Neural cell (in vitro differentiated cells): ENCODE results near the gene NACA. TPM values are rescaled to one million over a fixed set of nuclear protein-coding genes. Genes with fewer than 3 reads are reported as not detected.
"Not testable (repeated sequence)": the region's sequence is repeated elsewhere in the genome, so short reads cannot be mapped to it uniquely, and the experiment has no call there.

Experiments
- H2AFZ ChIP-seq: fragments of 200-600, 300-800 bp; sonication (generic), shearing (Covaris generic); 2 replicates; pipeline ENCODE4 v1.6.0; 2014; ENCODE audit warnings: low read depth, mild to moderate bottlenecking, antibody characterized with exemption, low read length, moderate library complexity
- H3F3A ChIP-seq: fragments of 200-600 bp; shearing (Covaris generic); 2 replicates; pipeline ENCODE4 v1.6.1; 2016; ENCODE audit warnings: mild to moderate bottlenecking, moderate library complexity, mixed read lengths, antibody characterized with exemption, low read length; ENCODE audit not compliant: insufficient read depth, poor library complexity, severe bottlenecking
- H3K27ac ChIP-seq: fragments of 200-600, 300-800 bp; sonication (generic), shearing (Covaris generic); 2 replicates; pipeline ENCODE4 v1.5.1; 2014; ENCODE audit warnings: mild to moderate bottlenecking, low read length, moderate library complexity
- H3K27me3 ChIP-seq: fragments of 300-800, 200-600 bp; sonication (generic), shearing (Covaris generic); 2 replicates; pipeline ENCODE4 v1.6.0; 2014; ENCODE audit warnings: mild to moderate bottlenecking, low read depth, low read length, moderate library complexity; ENCODE audit not compliant: insufficient read depth
- H3K36me3 ChIP-seq: fragments of 300-800, 200-600 bp; sonication (generic), shearing (Covaris generic); 2 replicates; pipeline ENCODE4 v1.5.1; 2014; ENCODE audit warnings: mild to moderate bottlenecking, antibody characterized with exemption, low read length, moderate library complexity; ENCODE audit not compliant: insufficient read depth
- H3K4me2 ChIP-seq: fragments of 300-800, 200-600 bp; sonication (generic), shearing (Covaris generic); 2 replicates; pipeline ENCODE4 v1.6.0; 2014; ENCODE audit warnings: mild to moderate bottlenecking, low read length
- H3K4me3 ChIP-seq: fragments of 300-800, 200-600 bp; sonication (generic), shearing (Covaris generic); 2 replicates; pipeline ENCODE4 v1.5.1; 2014; ENCODE audit warnings: mild to moderate bottlenecking, low read length, moderate library complexity
- H3K79me2 ChIP-seq: fragments of 200-600 bp; shearing (Covaris generic); replicated peaks from 2 replicates; pipeline ENCODE4 v1.6.0; 2014; ENCODE audit warnings: mild to moderate bottlenecking, low read length, moderate library complexity; ENCODE audit not compliant: insufficient read depth
- H3K9ac ChIP-seq: fragments of 300-800, 200-600 bp; sonication (generic), shearing (Covaris generic); 2 replicates; pipeline ENCODE4 v1.6.1; 2016; ENCODE audit warnings: mild to moderate bottlenecking, low read length, mixed read lengths
- H3K9me2 ChIP-seq: fragments of 200-600 bp; shearing (Covaris generic); 2 replicates; pipeline ENCODE4 v1.6.1; 2016; ENCODE audit warnings: mild to moderate bottlenecking, low read length, mixed read lengths; ENCODE audit not compliant: insufficient read depth
- H3K9me3 ChIP-seq: fragments of 200-600, 300-800 bp; sonication (generic), shearing (Covaris generic); 2 replicates; pipeline ENCODE4 v1.6.1; 2016; ENCODE audit warnings: mild to moderate bottlenecking, mixed run types, low read length, moderate library complexity, mixed read lengths
- H4K20me1 ChIP-seq: fragments of 200-600 bp; shearing (Covaris generic); 2 replicates; pipeline ENCODE4 v1.6.1; 2016; ENCODE audit warnings: mild to moderate bottlenecking, mixed run types; ENCODE audit not compliant: insufficient read depth
- CTCF ChIP-seq: fragments of 450-650 bp; IDR thresholded peaks from 2 replicates; pipeline ENCODE4 v1.5.1; 2014; ENCODE audit warnings: antibody characterized with exemption, mild to moderate bottlenecking, moderate library complexity; ENCODE audit not compliant: poor library complexity, severe bottlenecking
- EP300 ChIP-seq: fragments of 450-650 bp; conservative IDR thresholded peaks from 2 replicates; pipeline ENCODE4 v1.6.1; 2014; ENCODE audit warnings: antibody characterized with exemption, mild to moderate bottlenecking, moderate library complexity; ENCODE audit not compliant: poor library complexity, severe bottlenecking
- EZH2 ChIP-seq: fragments of 200-600, 300-800 bp; shearing (Covaris generic), sonication (generic); IDR thresholded peaks from 2 replicates; pipeline ENCODE4 v1.6.1; 2014; ENCODE audit warnings: antibody characterized with exemption, low read length, borderline replicate concordance, mild to moderate bottlenecking; ENCODE audit not compliant: insufficient read depth, poor library complexity, severe bottlenecking
- MXI1 ChIP-seq: fragments of 450-650 bp; conservative IDR thresholded peaks from 2 replicates; pipeline ENCODE4 v1.6.1; 2014; ENCODE audit warnings: antibody characterized with exemption, mild to moderate bottlenecking; ENCODE audit not compliant: poor library complexity, severe bottlenecking
- POLR2AphosphoS5 ChIP-seq: IDR thresholded peaks from 2 replicates; pipeline ENCODE4 v1.6.1; 2012
- RAD21 ChIP-seq: fragments of 450-650 bp; conservative IDR thresholded peaks from 2 replicates; pipeline ENCODE4 v1.6.1; 2014; ENCODE audit warnings: antibody characterized with exemption, mild to moderate bottlenecking, moderate library complexity
- REST ChIP-seq: IDR thresholded peaks from 2 replicates; pipeline ENCODE4 v1.6.1; 2012; ENCODE audit warnings: borderline replicate concordance
- SMC3 ChIP-seq: fragments of 450-650 bp; conservative IDR thresholded peaks from 2 replicates; pipeline ENCODE4 v1.6.1; 2014; ENCODE audit warnings: antibody characterized with exemption, mild to moderate bottlenecking, moderate library complexity; ENCODE audit not compliant: poor library complexity
- TAF1 ChIP-seq: IDR thresholded peaks from 2 replicates; pipeline ENCODE4 v1.6.1; 2012; ENCODE audit warnings: low read depth
- polyA plus RNA-seq: library from polyadenylated mRNA; depleted of rRNA; stranded (reverse); fragments of >200 nt; gene quantifications from 2 replicates; pipeline ENCODE4 v1.2.3, GENCODE V29; 2014

NACA gene
- polyA plus RNA-seq, 1 donor from 2014 or later, result 1,797 TPM

GRCh38 chr12:56753566-56753965, 28.5 kb upstream of the NACA start:
- no peaks in the 10 kb centered on the region for H4K20me1 ChIP-seq
- no peaks in the 10 kb centered on the region for H3F3A ChIP-seq
- no peaks in the 10 kb centered on the region for H3K36me3 ChIP-seq
- no peak overlapping the region for H3K4me3 ChIP-seq
- H3K79me2 ChIP-seq, result no peaks in the 10 kb centered on the region
- no peaks in the 10 kb centered on the region for H3K9me3 ChIP-seq
- TF ChIP-seq TAF1, result no peak
- TF ChIP-seq EZH2, result no peak
- TF ChIP-seq CTCF, result no peak
- no peak for TF ChIP-seq RAD21
- no peak for TF ChIP-seq REST
- H3K9ac ChIP-seq, result no peak overlapping the region
- no peaks in the 10 kb centered on the region for H3K9me2 ChIP-seq
- no peak overlapping the region for H3K4me2 ChIP-seq
- no peaks in the 10 kb centered on the region for H3K27me3 ChIP-seq
- H3K27ac ChIP-seq, result no peak overlapping the region
- no peak overlapping the region for H2AFZ ChIP-seq

DNA sequence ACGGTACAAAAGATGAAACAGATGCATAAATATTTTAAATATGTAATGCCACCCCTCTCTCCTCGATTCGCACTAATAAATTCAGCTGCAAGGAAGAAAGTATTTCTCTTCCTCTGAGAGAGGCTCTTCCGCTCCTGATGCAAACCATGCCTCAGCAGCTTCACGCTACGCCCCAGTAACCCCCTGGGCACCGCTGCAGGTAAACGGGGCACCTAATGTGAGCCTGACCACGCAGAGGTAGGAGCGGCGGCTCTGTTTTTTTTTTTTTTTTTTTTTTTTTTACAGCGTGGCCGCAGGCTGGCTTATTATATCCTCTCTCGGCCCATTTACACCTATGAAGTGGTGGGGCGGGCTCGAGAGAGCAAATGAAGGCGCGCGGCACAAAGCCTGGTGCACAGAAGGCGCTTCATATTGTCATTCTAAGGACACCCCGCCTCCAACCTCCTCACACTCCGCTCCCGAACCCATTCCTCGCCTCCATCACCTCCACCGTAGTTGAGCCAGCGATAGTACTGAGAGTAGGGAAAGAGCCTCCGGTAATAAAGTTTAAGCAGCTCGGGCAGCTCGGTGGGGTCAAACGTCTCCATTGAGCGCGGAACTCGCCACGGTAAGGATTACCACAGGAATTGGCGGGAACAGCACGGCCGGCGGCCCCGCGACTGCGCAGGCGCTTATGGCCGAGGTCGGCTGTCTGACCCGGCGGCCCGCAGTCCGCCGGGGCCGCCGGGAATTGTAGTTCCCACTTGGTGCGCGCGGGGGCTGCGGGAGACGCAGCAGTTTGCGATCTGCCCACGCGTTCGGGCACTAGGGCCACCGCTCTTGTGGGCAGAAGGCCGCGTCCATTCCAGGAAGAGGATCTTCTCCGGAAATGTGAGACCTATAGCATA, 26.9 kb upstream of the NACA start, which contains the start of gene PRIM1:
TSS of gene PRIM1 (minus strand) at position 612 of the 887 bp plus-strand sequence. CDS start at position 587, 25 bp downstream.
- H3K36me3 ChIP-seq, result no peaks in the 10 kb centered on the region
- no peaks in the 10 kb centered on the region for H3K79me2 ChIP-seq
- peak within 1 kb of the TSS; percentile 70 for H3K9ac ChIP-seq
- H3K9me2 ChIP-seq, result no peaks in the 10 kb centered on the region
- no peaks in the 10 kb centered on the region for H4K20me1 ChIP-seq
- H3K9me3 ChIP-seq, result no peaks in the 10 kb centered on the region
- H2AFZ ChIP-seq, result peak within 1 kb of the TSS; percentile 74
- peak within 1 kb of the TSS; percentile 82 for H3K4me2 ChIP-seq
- H3K27me3 ChIP-seq, result no peaks in the 10 kb centered on the region
- peak within 1 kb of the TSS; percentile 73 for H3K27ac ChIP-seq
- H3F3A ChIP-seq, result no peaks in the 10 kb centered on the region
- TF ChIP-seq TAF1 (peak; percentile 62), SMC3 (no peak), POLR2AphosphoS5 (peak; percentile 82), EZH2 (no peak), EP300 (peak; percentile 50), RAD21 (no peak), REST (peak; percentile 49), MXI1 (peak; percentile 79), CTCF (no peak)
- peak within 1 kb of the TSS; percentile 76 for H3K4me3 ChIP-seq

- H3K27me3 ChIP-seq, H3K36me3 ChIP-seq, H4K20me1 ChIP-seq, H3F3A ChIP-seq, H2AFZ ChIP-seq, H3K9me2 ChIP-seq, H3K79me2 ChIP-seq, H3K9me3 ChIP-seq: not testable (repeated sequence)
- peak overlapping the region; percentile 73 for H3K27ac ChIP-seq
- peak overlapping the region; percentile 76 for H3K4me3 ChIP-seq
- peak overlapping the region; percentile 70 for H3K9ac ChIP-seq
- peak overlapping the region; percentile 71 for H3K4me2 ChIP-seq
Measured at GRCh38 chr12:56750596-56750995, 25.5 kb upstream of the NACA start.
